ENCODE measurements around the gene CIAO3. TPM values are rescaled to one million over a fixed set of nuclear protein-coding genes. Genes with fewer than 3 reads are reported as not detected.

Gene CIAO3
- total RNA-seq, 1 donor from 2014 or later: 19.3 TPM

- no peak for TF ChIP-seq CTCF (conservative IDR thresholded peaks at IDR 0.05; ENCODE audit: low read depth, low read length)
- no peak for DNase-seq (ENCODE audit: low read depth)
- H3K4me3 ChIP-seq (ENCODE audit: low read depth, low read length): no peak within 1 kb of the TSS
Measured at GRCh38 chr16:705431-706188, 35.2 kb downstream of the CIAO3 start, which contains the start of gene FBXL16. TSS of gene FBXL16 (minus strand) at chr16:705801. CDS start at chr16:697405, 8,396 bp downstream.

- DNase-seq (ENCODE audit: low read depth): no peak
- no peak overlapping the region for H3K4me3 ChIP-seq (ENCODE audit: low read depth, low read length)
- no peak for TF ChIP-seq CTCF (conservative IDR thresholded peaks at IDR 0.05; ENCODE audit: low read depth, low read length)
Measured at GRCh38 chr16:704552-705380, 36.0 kb downstream of the CIAO3 start.

- DNase-seq (ENCODE audit: low read depth): no peak
- no peak overlapping the region for H3K4me3 ChIP-seq (ENCODE audit: low read depth, low read length)
- TF ChIP-seq CTCF (conservative IDR thresholded peaks at IDR 0.05; ENCODE audit: low read depth, low read length): no peak
Measured at GRCh38 chr16:704047-704446, 36.8 kb downstream of the CIAO3 start.

- DNase-seq (ENCODE audit: low read depth): no peak
- TF ChIP-seq CTCF (conservative IDR thresholded peaks at IDR 0.05; ENCODE audit: low read depth, low read length): no peak
- no peak overlapping the region for H3K4me3 ChIP-seq (ENCODE audit: low read depth, low read length)
Measured at GRCh38 chr16:703406-703805, 37.4 kb downstream of the CIAO3 start.

GRCh38 chr16:702341-702740 lies 38.5 kb downstream of the CIAO3 start:
- no peak overlapping the region for H3K4me3 ChIP-seq (ENCODE audit: low read depth, low read length)
- no peak for DNase-seq (ENCODE audit: low read depth)
- no peak for TF ChIP-seq CTCF (conservative IDR thresholded peaks at IDR 0.05; ENCODE audit: low read depth, low read length)

- no peak for DNase-seq (ENCODE audit: low read depth)
- no peak overlapping the region for H3K4me3 ChIP-seq (ENCODE audit: low read depth, low read length)
- TF ChIP-seq CTCF (conservative IDR thresholded peaks at IDR 0.05; ENCODE audit: low read depth, low read length): no peak
Measured at GRCh38 chr16:700684-701584, 39.9 kb downstream of the CIAO3 start.
